Measurements from ENCODE around the gene EPC1. TPM values are rescaled to one million over a fixed set of nuclear protein-coding genes. Genes with fewer than 3 reads are reported as not detected.
"Not testable (repeated sequence)": the region's sequence is repeated elsewhere in the genome, so short reads cannot be mapped to it uniquely, and the experiment has no call there.

The EPC1 gene, protein sequence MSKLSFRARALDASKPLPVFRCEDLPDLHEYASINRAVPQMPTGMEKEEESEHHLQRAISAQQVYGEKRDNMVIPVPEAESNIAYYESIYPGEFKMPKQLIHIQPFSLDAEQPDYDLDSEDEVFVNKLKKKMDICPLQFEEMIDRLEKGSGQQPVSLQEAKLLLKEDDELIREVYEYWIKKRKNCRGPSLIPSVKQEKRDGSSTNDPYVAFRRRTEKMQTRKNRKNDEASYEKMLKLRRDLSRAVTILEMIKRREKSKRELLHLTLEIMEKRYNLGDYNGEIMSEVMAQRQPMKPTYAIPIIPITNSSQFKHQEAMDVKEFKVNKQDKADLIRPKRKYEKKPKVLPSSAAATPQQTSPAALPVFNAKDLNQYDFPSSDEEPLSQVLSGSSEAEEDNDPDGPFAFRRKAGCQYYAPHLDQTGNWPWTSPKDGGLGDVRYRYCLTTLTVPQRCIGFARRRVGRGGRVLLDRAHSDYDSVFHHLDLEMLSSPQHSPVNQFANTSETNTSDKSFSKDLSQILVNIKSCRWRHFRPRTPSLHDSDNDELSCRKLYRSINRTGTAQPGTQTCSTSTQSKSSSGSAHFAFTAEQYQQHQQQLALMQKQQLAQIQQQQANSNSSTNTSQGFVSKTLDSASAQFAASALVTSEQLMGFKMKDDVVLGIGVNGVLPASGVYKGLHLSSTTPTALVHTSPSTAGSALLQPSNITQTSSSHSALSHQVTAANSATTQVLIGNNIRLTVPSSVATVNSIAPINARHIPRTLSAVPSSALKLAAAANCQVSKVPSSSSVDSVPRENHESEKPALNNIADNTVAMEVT
- polyA plus RNA-seq (2013) = 20.2 and 21.7 TPM in 2 replicates

DNA sequence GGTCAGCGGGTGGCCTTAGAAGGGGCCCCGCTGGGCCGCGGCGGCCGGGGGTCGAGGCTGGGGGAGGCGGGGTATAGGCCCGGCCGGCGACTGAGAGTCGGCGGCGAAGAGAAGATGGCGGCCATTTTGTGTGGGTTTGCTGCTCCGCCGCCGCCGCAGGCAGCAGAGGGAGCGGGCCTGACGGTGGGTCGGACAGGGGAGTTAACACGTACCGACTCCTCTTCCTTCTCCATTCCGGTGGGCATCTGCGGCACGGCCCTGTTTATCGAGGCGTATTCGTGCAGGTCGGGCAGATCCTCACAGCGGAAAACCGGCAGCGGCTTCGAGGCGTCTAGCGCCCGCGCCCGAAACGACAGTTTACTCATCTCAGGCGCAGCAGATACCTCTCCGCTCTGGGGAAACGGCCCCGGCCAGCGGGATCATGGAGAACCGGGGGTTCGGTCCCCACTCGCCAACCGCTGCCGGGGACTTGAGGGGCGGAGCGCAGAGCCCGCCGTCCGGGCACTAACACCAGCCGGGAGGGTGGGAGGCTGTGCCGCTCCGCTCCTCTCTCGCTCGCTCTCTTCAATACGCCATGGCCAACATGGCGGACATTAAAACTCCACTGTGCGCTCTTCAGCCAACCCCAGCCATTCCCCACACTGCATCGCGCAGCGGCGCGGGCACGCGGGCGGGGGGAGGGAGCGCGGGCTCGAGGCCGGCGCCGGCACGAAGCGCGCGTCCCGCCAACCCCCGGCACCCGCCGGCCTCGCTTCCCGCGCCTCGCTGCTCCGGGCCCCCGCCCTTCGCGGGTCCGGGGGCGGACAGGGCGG, at the start of gene EPC1:
Gene EPC1, minus strand, starts transcription at position 608 of the 812 bp plus-strand sequence. Its CDS starts 243 bp downstream, at position 365.
- Histone ChIP-seq H3K9me3 (ENCODE audit: insufficient read depth, low read depth, low read length) (no peaks in the 10 kb centered on the region), H2BK120ac (ENCODE audit: insufficient read depth, low read length, poor library complexity) (peak within 1 kb of the TSS; percentile 95), H3K36me3 (ENCODE audit: control insufficient read depth in 1 of 2, insufficient read depth in 2 of 2, low read length in 2 of 2) (peaks cover 3 to 5% of the 10 kb centered on the region in 2 experiments), H3K27me3 (ENCODE audit: insufficient read depth, low read length) (no peaks in the 10 kb centered on the region), H3K4me3 (ENCODE audit: low read depth, low read length) (peak within 1 kb of the TSS; percentile 85), H3K4me1 (ENCODE audit: control insufficient read depth in 1 of 2, insufficient read depth in 2 of 2, low read length in 2 of 2) (peaks cover 2 to 5% of the 10 kb centered on the region in 2 experiments), H4K91ac (ENCODE audit: low read depth, low read length) (peak within 1 kb of the TSS; percentile 99), H2AK5ac (ENCODE audit: low read length) (peak within 1 kb of the TSS; percentile 51), H4K8ac (ENCODE audit: low read depth, low read length) (peak within 1 kb of the TSS; percentile 90), H3K4ac (ENCODE audit: low read depth, low read length) (peak within 1 kb of the TSS; percentile 84), H2BK5ac (ENCODE audit: low read depth, low read length, poor library complexity) (peak within 1 kb of the TSS; percentile 84), H2AFZ (ENCODE audit: insufficient read depth, low read length, poor library complexity) (peak within 1 kb of the TSS; percentile 74), H4K12ac (ENCODE audit: low read depth, low read length) (peak within 1 kb of the TSS; percentile 85), H3K27ac (ENCODE audit: low read depth, low read length) (peak within 1 kb of the TSS; percentile 92), H3K4me2 (ENCODE audit: low read length) (peak within 1 kb of the TSS; percentile 95), H3K9ac (ENCODE audit: low read length) (peak within 1 kb of the TSS; percentile 100), H3K23ac (ENCODE audit: low read length) (no peak within 1 kb of the TSS), H3K79me1 (ENCODE audit: low read length) (peaks cover 12% of the 10 kb centered on the region), H2BK12ac (ENCODE audit: low read length) (no peak within 1 kb of the TSS), H3K14ac (ENCODE audit: low read length) (peak within 1 kb of the TSS; percentile 97), H3K18ac (ENCODE audit: low read length) (peak within 1 kb of the TSS; percentile 89), H3K79me2 (ENCODE audit: control insufficient read depth, insufficient read depth, low read length, poor library complexity) (peaks cover 19% of the 10 kb centered on the region)
- no CpG with 5 or more reads among the region's 97 CpGs for whole genome bisulfite sequencing (ENCODE audit: extremely low coverage, insufficient coverage, insufficient read length)
- DNase-seq = peak; percentile 73 to 89

DNA sequence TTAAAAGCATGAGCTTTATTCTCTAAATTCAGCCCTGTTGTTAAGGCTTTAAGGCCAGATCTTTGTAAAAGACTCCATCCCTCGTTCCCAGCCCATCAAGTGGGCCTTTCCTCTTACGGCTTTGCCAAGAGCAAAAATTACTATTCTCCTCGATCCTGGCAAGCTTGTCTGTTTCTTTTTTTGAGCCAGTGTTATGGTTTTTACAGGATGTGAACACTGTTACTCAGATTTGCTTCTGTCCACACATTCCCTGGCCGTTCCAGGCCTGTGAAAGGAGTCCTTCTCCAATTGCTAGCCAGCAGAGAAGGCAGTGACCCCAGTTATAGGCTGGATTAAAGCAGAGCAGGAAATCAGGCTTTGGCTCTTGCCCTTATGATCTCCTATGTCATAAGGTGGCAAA, 47.0 kb upstream of the EPC1 start:
- Histone ChIP-seq H2AK5ac (ENCODE audit: low read length) (no peak overlapping the region), H4K91ac (ENCODE audit: low read depth, low read length) (no peak overlapping the region), H2BK5ac (ENCODE audit: low read depth, low read length, poor library complexity) (no peak overlapping the region), H3K23ac (ENCODE audit: low read length) (no peak overlapping the region), H3K18ac (ENCODE audit: low read length) (no peak overlapping the region), H3K4ac (ENCODE audit: low read depth, low read length) (no peak overlapping the region), H2AFZ (ENCODE audit: insufficient read depth, low read length, poor library complexity) (no peak overlapping the region), H3K79me1 (ENCODE audit: low read length) (no peaks in the 10 kb centered on the region), H3K27ac (ENCODE audit: low read depth, low read length) (no peak overlapping the region), H3K4me3 (ENCODE audit: low read depth, low read length) (no peak overlapping the region), H4K12ac (ENCODE audit: low read depth, low read length) (no peak overlapping the region), H4K8ac (ENCODE audit: low read depth, low read length) (no peak overlapping the region), H3K79me2 (ENCODE audit: control insufficient read depth, insufficient read depth, low read length, poor library complexity) (no peaks in the 10 kb centered on the region), H3K9me3 (ENCODE audit: insufficient read depth, low read depth, low read length) (no peaks in the 10 kb centered on the region), H3K27me3 (ENCODE audit: insufficient read depth, low read length) (no peaks in the 10 kb centered on the region), H2BK120ac (ENCODE audit: insufficient read depth, low read length, poor library complexity) (no peak overlapping the region), H3K9ac (ENCODE audit: low read length) (no peak overlapping the region), H3K14ac (ENCODE audit: low read length) (no peak overlapping the region), H2BK12ac (ENCODE audit: low read length) (no peak overlapping the region), H3K4me1 (ENCODE audit: control insufficient read depth in 1 of 2, insufficient read depth in 2 of 2, low read length in 2 of 2) (no peaks in the 10 kb centered on the region), H3K4me2 (ENCODE audit: low read length) (no peak overlapping the region), H3K36me3 (ENCODE audit: control insufficient read depth in 1 of 2, insufficient read depth in 2 of 2, low read length in 2 of 2) (no peaks in the 10 kb centered on the region)
- no CpG with 5 or more reads among the region's 4 CpGs for WGBS (ENCODE audit: extremely low coverage, insufficient coverage, insufficient read length)
- DNase-seq = no peak

DNA sequence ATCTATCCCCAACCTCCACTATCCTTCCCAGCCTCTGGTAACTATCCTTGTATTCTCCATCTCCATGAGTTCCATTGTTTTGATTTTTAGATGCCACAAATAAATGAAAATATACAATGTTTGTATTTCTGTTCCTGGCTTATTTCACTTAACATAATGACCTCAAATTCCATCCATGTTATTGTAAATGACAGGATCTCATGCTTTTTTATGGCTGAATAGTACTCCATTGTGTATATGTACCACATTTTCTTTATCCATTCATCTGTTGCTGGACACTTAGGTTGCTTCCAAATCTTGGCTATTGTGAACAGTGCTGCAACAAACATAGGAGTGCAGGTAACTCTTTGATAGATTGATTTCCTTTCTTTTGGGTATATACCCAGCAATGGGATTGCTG, 45.3 kb upstream of the EPC1 start:
- H3K79me1 ChIP-seq (ENCODE audit: low read length); H2AFZ ChIP-seq (ENCODE audit: insufficient read depth, low read length, poor library complexity); H3K18ac ChIP-seq (ENCODE audit: low read length); H3K4me3 ChIP-seq (ENCODE audit: low read depth, low read length); H2BK5ac ChIP-seq (ENCODE audit: low read depth, low read length, poor library complexity); H3K14ac ChIP-seq (ENCODE audit: low read length); DNase-seq; H3K4ac ChIP-seq (ENCODE audit: low read depth, low read length); H3K4me2 ChIP-seq (ENCODE audit: low read length); H3K9me3 ChIP-seq (ENCODE audit: insufficient read depth, low read depth, low read length); H3K79me2 ChIP-seq (ENCODE audit: control insufficient read depth, insufficient read depth, low read length, poor library complexity); H3K27ac ChIP-seq (ENCODE audit: low read depth, low read length); H3K9ac ChIP-seq (ENCODE audit: low read length); H2AK5ac ChIP-seq (ENCODE audit: low read length); H3K27me3 ChIP-seq (ENCODE audit: insufficient read depth, low read length); H3K23ac ChIP-seq (ENCODE audit: low read length); H2BK12ac ChIP-seq (ENCODE audit: low read length); H4K91ac ChIP-seq (ENCODE audit: low read depth, low read length); H2BK120ac ChIP-seq (ENCODE audit: insufficient read depth, low read length, poor library complexity); H3K36me3 ChIP-seq (ENCODE audit: control insufficient read depth in 1 of 2, insufficient read depth in 2 of 2, low read length in 2 of 2); H3K4me1 ChIP-seq (ENCODE audit: control insufficient read depth in 1 of 2, insufficient read depth in 2 of 2, low read length in 2 of 2); H4K8ac ChIP-seq (ENCODE audit: low read depth, low read length); H4K12ac ChIP-seq (ENCODE audit: low read depth, low read length): not testable (repeated sequence)

DNA sequence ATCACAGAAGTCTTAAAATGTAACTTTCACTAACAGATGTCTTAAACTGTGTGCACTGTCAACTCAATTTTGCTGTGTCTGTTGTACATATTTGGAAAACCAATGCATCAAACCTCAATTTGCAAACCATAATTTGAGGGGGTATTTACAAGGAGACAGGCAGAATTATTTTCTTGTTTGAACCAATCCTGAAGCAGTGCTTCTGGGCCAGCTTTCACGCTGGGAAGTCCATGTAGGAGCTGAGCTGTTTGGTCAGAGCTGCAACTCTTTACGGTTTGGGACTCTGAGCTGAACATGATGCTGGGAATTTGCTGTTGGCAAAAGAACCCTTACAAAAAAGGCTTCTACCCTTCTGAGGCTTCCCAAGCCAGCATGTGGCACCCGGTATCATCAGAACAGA, 43.2 kb upstream of the EPC1 start:
- H2AFZ ChIP-seq (ENCODE audit: insufficient read depth, low read length, poor library complexity) = no peak overlapping the region
- no peak overlapping the region for H2AK5ac ChIP-seq (ENCODE audit: low read length)
- no peak overlapping the region for H3K27ac ChIP-seq (ENCODE audit: low read depth, low read length)
- no peak overlapping the region for H3K14ac ChIP-seq (ENCODE audit: low read length)
- no peak overlapping the region for H4K8ac ChIP-seq (ENCODE audit: low read depth, low read length)
- H3K27me3 ChIP-seq (ENCODE audit: insufficient read depth, low read length) = no peaks in the 10 kb centered on the region
- WGBS (ENCODE audit: extremely low coverage, insufficient coverage, insufficient read length) = no CpG with 5 or more reads among the region's 3 CpGs
- no peaks in the 10 kb centered on the region for H3K79me1 ChIP-seq (ENCODE audit: low read length)
- H3K4ac ChIP-seq (ENCODE audit: low read depth, low read length) = no peak overlapping the region
- no peak overlapping the region for H3K4me3 ChIP-seq (ENCODE audit: low read depth, low read length)
- no peak overlapping the region for H3K4me2 ChIP-seq (ENCODE audit: low read length)
- H2BK5ac ChIP-seq (ENCODE audit: low read depth, low read length, poor library complexity) = no peak overlapping the region
- H2BK120ac ChIP-seq (ENCODE audit: insufficient read depth, low read length, poor library complexity) = no peak overlapping the region
- no peak overlapping the region for H4K91ac ChIP-seq (ENCODE audit: low read depth, low read length)
- H3K9me3 ChIP-seq (ENCODE audit: insufficient read depth, low read depth, low read length) = no peaks in the 10 kb centered on the region
- H2BK12ac ChIP-seq (ENCODE audit: low read length) = no peak overlapping the region
- H3K4me1 ChIP-seq (ENCODE audit: control insufficient read depth in 1 of 2, insufficient read depth in 2 of 2, low read length in 2 of 2) = no peaks in the 10 kb centered on the region
- no peaks in the 10 kb centered on the region for H3K79me2 ChIP-seq (ENCODE audit: control insufficient read depth, insufficient read depth, low read length, poor library complexity)
- H3K18ac ChIP-seq (ENCODE audit: low read length) = no peak overlapping the region
- DNase-seq = no peak
- H3K36me3 ChIP-seq (ENCODE audit: control insufficient read depth in 1 of 2, insufficient read depth in 2 of 2, low read length in 2 of 2) = no peaks in the 10 kb centered on the region
- no peak overlapping the region for H3K23ac ChIP-seq (ENCODE audit: low read length)
- no peak overlapping the region for H4K12ac ChIP-seq (ENCODE audit: low read depth, low read length)
- H3K9ac ChIP-seq (ENCODE audit: low read length) = no peak overlapping the region
